HUDEP-2 (cell line): Measurements from ENCODE around the gene SRPX.
A peak's percentile ranks its signal among the peaks of the same experiment; 100 is the strongest.

Source experiments
- DNase-seq, 76 experiments: peaks; one replicate each; lab custom pipeline; 2025; ENCODE audit not compliant: unreplicated experiment in 76 of 76; lab: John Stamatoyannopoulos, UW

Gene SRPX

GRCh38 chrX:38214044-38214443 lies 6.6 kb downstream of the SRPX start:
- DNase-seq = no peak

- DNase-seq = no peak
Measured at GRCh38 chrX:38211891-38212635, 8.6 kb downstream of the SRPX start.

DNA sequence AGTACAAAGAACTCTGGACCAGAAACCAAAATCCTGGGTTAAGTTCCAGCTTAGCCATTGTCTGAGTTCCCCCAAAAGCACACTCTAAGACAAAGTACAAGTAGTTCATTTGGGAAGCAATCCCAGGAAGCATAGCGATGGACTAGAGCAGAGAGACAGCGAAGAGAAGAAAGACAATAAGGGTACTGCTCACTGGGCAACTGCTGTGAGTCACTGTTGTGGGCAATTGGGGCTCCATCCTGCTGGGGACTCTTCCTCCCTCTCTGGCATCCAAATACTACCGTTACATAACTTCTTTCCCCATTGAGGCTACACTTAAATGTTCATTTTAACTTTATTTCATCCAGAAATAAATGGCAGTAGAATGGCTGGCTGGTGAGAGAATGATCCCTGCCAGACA lies 14.1 kb downstream of the SRPX start:
- DNase-seq = no peak

- no peak for DNase-seq
Measured at GRCh38 chrX:38206036-38206435, 14.6 kb downstream of the SRPX start.

DNA sequence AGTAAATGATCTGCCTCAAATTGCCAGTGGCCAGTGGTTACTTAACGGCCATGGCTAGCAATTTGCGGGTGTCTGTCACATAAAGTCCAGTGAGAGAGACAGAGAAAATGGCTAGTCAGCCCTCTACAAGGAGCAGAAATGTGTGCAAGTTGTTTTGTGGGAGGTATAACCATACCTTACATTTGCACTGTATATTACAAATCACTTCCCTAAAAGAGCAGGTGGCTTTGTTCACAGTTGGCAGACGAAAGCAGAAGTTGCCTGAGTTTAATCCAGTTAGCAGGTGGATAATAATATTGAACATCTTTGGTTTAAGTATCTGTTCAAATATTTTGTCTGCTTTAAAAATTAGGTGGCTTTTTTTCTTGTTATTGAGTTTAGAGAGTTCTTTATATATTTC lies 15.6 kb downstream of the SRPX start:
- DNase-seq = no peak

GRCh38 chrX:38192007-38192810 lies 28.5 kb downstream of the SRPX start:
- DNase-seq = peak in 1 of 76 experiments; percentile 0

DNA sequence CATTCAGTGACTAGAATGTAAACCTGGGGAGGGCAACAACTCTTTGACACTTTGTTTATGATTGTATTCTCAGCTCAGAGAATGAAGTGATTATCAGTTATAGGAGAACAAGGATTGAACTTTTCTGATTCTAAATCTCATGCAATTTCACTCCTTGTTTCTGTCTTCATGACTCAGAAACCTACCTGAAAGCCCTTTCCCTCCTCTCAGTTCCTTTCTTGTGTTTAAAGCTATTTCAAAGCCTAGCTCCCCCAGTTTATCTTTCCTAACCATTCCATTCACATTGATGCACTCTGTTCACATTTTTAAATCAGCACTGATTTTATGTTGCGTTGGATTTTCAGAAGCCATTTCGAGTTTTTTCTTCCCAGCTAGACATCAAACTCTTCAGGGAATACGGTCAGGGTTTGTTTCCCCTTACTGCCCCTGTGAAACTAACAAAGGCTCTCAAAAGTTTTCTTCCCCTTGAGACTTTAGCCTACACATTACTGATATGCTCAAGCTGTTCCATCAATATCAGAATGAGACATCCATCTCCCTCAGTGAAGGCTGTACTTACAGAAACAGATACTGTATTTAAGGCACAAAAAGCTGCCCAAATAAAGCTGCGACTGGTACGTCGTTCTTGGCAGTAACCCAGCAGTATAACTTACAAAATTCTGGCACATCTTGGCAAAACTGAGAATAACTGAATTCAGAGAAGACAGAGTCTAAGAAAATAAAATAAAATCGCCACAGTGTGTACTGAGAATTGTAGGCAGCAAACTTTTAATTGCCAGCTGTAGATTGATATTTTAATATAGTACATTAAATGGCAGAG lies 31.0 kb downstream of the SRPX start:
- no peak for DNase-seq

GRCh38 chrX:38183596-38183995 lies 37.1 kb downstream of the SRPX start:
- DNase-seq = no peak

DNA sequence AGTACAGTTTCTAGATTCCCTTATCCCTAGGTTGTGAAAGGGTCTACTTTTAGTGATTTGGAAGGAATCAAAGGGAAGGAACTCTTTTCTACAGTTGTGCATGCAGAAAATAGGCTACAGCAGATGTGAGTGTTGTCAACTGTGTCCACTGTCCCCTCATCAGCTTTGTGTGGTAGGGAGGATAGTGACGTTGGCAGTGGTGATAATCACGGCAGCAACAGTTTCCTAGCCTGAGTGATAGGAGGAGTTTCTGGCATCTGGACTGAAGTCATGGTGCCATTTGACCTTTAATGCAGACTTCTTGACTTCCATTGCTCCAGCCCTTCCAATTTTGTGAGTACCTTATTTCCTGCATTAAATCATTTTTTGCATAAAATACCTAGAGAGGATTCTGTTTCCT lies 39.3 kb downstream of the SRPX start:
- no peak for DNase-seq

DNA sequence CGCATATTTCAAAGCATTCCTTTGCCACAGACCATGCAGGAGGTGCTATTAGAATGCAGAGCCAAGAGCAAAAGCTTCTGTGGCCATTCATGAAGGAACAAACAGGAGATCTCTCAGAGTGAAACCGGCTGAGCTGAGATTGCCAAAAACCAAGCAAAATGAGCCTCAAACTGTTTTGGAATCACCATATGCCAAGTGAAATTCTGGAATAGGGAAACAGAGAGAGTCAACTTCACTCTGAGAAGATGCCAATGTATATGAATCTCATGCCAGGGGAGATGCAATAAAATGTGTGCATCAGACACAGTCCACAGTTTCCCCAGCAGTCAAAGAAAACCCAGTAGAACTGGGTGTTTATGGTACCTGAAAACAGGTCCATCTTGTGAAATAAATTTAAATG lies 42.3 kb downstream of the SRPX start:
- no peak for DNase-seq

- DNase-seq = peak in 3 of 76 experiments; percentile 0 to 2 (median 1)
Measured at GRCh38 chrX:38175139-38175538, 45.5 kb downstream of the SRPX start.

- DNase-seq = no peak
Measured at GRCh38 chrX:38172596-38172995, 48.1 kb downstream of the SRPX start.

GRCh38 chrX:38170556-38170955 lies 50.1 kb downstream of the SRPX start:
- DNase-seq = no peak

- DNase-seq = peak in 5 of 76 experiments; percentile 0 to 5 (median 1)
Measured at GRCh38 chrX:38166478-38167083, 54.1 kb downstream of the SRPX start.

- no peak for DNase-seq
Measured at GRCh38 chrX:38165023-38165422, 55.6 kb downstream of the SRPX start.

DNA sequence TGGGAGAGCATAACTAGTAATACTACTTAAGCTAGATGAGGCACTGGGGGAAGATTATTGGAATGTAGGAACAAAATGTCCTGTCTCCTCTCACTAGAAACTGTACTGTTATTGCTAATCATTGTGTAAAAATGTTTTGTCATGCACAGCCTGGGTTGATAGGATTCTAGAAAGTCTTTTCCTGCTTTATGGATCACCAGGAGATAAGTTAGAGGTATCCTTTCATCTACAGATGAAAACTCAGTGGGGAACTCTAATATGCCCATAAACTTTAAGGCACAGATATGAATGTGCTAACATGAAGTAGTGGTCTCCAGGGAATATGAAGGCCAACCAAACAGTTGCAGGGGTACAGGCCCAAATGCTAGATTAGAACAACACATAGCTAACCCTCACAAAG lies 57.5 kb downstream of the SRPX start:
- no peak for DNase-seq

- no peak for DNase-seq
Measured at GRCh38 chrX:38156838-38157237, 63.8 kb downstream of the SRPX start.

DNA sequence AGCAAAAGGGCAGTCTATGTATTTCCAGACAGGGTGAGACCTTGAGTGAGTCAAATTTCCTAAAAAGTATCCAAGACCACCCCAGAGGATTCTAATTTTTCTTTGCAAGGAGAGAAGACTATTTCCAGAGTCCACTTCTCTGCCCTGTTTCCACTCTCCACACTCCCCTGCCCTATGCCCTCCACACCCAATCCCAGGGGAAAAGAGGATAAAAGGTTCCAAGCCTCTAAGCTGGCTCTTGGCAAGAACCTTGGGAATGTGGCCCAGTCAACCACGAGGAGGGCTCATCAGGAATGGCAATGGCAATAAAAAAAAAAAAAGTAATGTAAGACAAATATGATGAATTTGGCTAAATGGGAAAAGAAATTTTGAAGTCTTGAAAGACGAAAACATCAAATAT lies 65.9 kb downstream of the SRPX start:
- DNase-seq = no peak

DNA sequence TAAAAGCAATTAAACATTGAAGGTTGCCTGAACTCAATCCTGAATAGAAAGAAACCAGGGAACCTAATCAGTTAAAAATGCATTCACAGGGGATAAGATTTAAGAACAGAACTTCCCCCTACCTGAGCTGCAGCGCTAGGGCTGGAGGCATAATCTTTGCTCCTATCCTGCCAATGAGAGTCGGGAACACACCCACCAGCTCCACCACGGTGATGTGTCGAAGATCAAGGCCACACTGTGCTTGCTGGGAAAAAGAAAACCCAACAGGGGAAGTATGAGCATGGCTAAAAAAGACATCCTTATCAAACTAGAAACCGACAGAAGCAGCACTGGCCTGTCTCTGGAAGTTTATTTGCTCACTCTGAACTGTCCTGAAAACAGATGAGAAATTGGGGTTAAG lies 66.3 kb downstream of the SRPX start:
- no peak for DNase-seq

DNA sequence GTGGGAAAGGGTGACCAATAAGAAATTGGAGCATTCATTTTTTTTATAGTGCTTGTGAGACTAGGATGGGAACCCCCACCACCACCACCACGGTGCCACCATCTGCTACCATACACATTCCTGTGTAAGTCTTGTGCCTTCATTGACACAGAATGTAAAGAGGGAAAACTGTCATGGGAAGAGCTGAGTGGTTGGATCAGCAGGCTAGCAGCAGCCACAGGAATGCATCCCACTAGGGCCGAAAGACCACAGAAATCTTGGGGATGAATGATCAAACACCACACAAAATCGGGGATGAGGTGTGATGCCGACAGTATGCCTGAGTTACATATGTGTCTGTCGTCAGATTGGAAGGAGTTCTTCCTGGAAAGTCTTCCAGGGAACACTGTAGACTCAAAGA lies 69.2 kb downstream of the SRPX start:
- DNase-seq = no peak

DNA sequence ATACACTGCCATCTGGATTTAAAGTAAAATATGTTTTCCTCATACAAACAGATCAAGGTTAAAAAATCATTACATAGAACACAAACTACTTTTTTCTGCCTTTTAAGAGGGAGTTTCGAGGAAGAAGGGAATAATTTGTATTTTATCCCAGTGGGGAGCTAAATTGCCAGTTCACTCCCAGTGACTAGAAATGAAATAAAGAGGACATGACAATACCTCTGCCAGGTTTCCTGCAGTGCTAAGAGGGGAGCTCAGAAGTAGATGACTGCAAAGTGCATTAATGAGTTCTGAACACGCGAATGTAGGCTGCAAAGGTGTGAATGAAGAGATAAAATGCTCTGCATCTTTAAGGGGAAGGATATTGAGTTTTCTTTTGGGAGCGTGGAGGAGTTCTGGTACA lies 69.7 kb downstream of the SRPX start:
- DNase-seq = no peak
